Left colon (tissue), 2 donors: Measurements from ENCODE around the gene PSMA2. TPM values are rescaled to one million over a fixed set of nuclear protein-coding genes. Genes with fewer than 3 reads are reported as not detected.
"Not testable (repeated sequence)": the region's sequence is repeated elsewhere in the genome, so short reads cannot be mapped to it uniquely, and the experiment has no call there.

ENCODE experiments used
- ATAC-seq: fragments of 200-7000 bp; cut with Tn5 transposase; one replicate; pipeline ENCODE4 v1.9.1; 2020; ENCODE audit warnings: mild to moderate bottlenecking, moderate library complexity
- DNase-seq, 2 donors: peaks; one replicate each; pipeline ENCODE4 v3.0.0-alpha.2; 2020
- intact Hi-C, 2 donors: fragments of 100-400 bp; cut with DNase I in 1 of 2; cut with micrococcal nuclease in 1 of 2; formaldehyde crosslinking; loops; one replicate each; pipeline versions ENCODE4 v1.11.2 to v1.14.0; 2022; cut with DNase I, micrococcal nuclease
- total RNA-seq, 2 donors: library from RNA; stranded (reverse); fragmentation: NEBNext Ultra II Directional; extraction: Animal tissue kit (Norgen Biotek cat#: 25700); gene quantifications; one replicate each; pipeline ENCODE4 v1.2.1, GENCODE V29; 2021
- donor health status: DM: no; HTN: no; CAD: no.
- donor health status: DM: yes; HTN: yes; CAD: no.

The PSMA2 gene
- total RNA-seq, 2 donors from 2014 or later: 55.5 to 73.0 TPM

- no peak for DNase-seq
- intact Hi-C loops: no loop called here
- ATAC-seq: no peak
Measured at GRCh38 chr7:42913591-42913990, 18.4 kb downstream of the PSMA2 start.

- peak; percentile 97 for DNase-seq
- intact Hi-C loops: no loop called here
- ATAC-seq: peak; percentile 96
Measured at GRCh38 chr7:42911454-42912447, 20.2 kb downstream of the PSMA2 start, which contains the start of gene C7orf25. C7orf25 (minus strand) TSS chr7:42912070; CDS start chr7:42910900, 1,170 bp downstream.

- DNase-seq (no peak), ATAC-seq (no peak)
- intact Hi-C loops: no loop called here
Measured at GRCh38 chr7:42910306-42910705, 21.7 kb downstream of the PSMA2 start.

GRCh38 chr7:42907316-42907715 lies 24.7 kb downstream of the PSMA2 start:
- ATAC-seq (no peak), DNase-seq (no peak)
- intact Hi-C loops: no loop called here

- DNase-seq: no peak
- intact Hi-C loops: no loop called here
- no peak for ATAC-seq
Measured at GRCh38 chr7:42906181-42906580, 25.8 kb downstream of the PSMA2 start.

- intact Hi-C loops: no loop called here
- DNase-seq (no peak), ATAC-seq (no peak)
Measured at GRCh38 chr7:42902331-42902730, 29.6 kb downstream of the PSMA2 start.

GRCh38 chr7:42900842-42901241 lies 31.1 kb downstream of the PSMA2 start:
- ATAC-seq (no peak), DNase-seq (no peak)
- intact Hi-C loops: no loop called here

GRCh38 chr7:42893346-42894240 lies 38.4 kb downstream of the PSMA2 start:
- intact Hi-C loops: no loop called here
- peak in 1 of 2 donors; percentile 35 for DNase-seq
- peak; percentile 19 for ATAC-seq

GRCh38 chr7:42886893-42887505 lies 45.0 kb downstream of the PSMA2 start:
- DNase-seq (no peak), ATAC-seq (no peak)
- intact Hi-C loops: no loop called here

GRCh38 chr7:42886129-42886528 lies 45.8 kb downstream of the PSMA2 start:
- no peak for ATAC-seq
- no peak for DNase-seq
- intact Hi-C loops: no loop called here

- ATAC-seq, intact Hi-C loops, DNase-seq: not testable (repeated sequence)
Measured at GRCh38 chr7:42885183-42885582, 46.8 kb downstream of the PSMA2 start.

- intact Hi-C loops: no loop called here
- no peak for ATAC-seq
- no peak for DNase-seq
Measured at GRCh38 chr7:42883950-42884349, 48.0 kb downstream of the PSMA2 start.

GRCh38 chr7:42880392-42880791 lies 51.6 kb downstream of the PSMA2 start:
- no peak for ATAC-seq
- no peak for DNase-seq
- intact Hi-C loops: no loop called here

- no peak for ATAC-seq
- no peak for DNase-seq
- intact Hi-C loops: no loop called here
Measured at GRCh38 chr7:42878303-42878702, 53.7 kb downstream of the PSMA2 start.

- ATAC-seq (no peak), DNase-seq (no peak)
- intact Hi-C loops: no loop called here
Measured at GRCh38 chr7:42877862-42878261, 54.1 kb downstream of the PSMA2 start.

- intact Hi-C loops: no loop called here
- peak; percentile 38 to 64 for DNase-seq
Measured at GRCh38 chr7:42876182-42877068, 55.5 kb downstream of the PSMA2 start.

GRCh38 chr7:42869131-42870020 lies 62.6 kb downstream of the PSMA2 start:
- DNase-seq (no peak), ATAC-seq (peak; percentile 41)
- intact Hi-C loops: no loop called here

More at GRCh38 chr7:42876182-42877068, 55.5 kb downstream of the PSMA2 start:
- peak; percentile 75 for ATAC-seq
